Tibial nerve (tissue), 4 donors: ENCODE results near the gene ALPK3. TPM values are rescaled to one million over a fixed set of nuclear protein-coding genes. Genes with fewer than 3 reads are reported as not detected.

ENCODE experiments used
- DNase-seq, 2 donors: peaks; one replicate each; pipeline ENCODE4 v3.0.0-alpha.2; 2019; ENCODE audit warnings: low spot score in 2 of 2
- H3K27ac ChIP-seq, 4 donors: fragments of 200-600 bp; sonication (generic) in 3 of 4; one replicate each; pipeline ENCODE4 v1.5.1; 2017 to 2019; ENCODE audit warnings: mild to moderate bottlenecking in 1 of 4
- H3K27me3 ChIP-seq, 2 donors: fragments of 200-600 bp; sonication (generic) in 1 of 2; one replicate each; pipeline versions ENCODE4 v1.5.1 to v1.6.0; 2017 to 2019
- H3K36me3 ChIP-seq, 3 donors: fragments of 200-600 bp; sonication (generic); one replicate each; pipeline ENCODE4 v1.5.1; 2018 to 2019
- H3K4me1 ChIP-seq, 4 donors: fragments of 200-600 bp; sonication (generic) in 3 of 4; one replicate each; pipeline ENCODE4 v1.5.1; 2017 to 2019
- H3K4me3 ChIP-seq, 4 donors: fragments of 200-600 bp; sonication (generic) in 3 of 4; one replicate each; pipeline ENCODE4 v1.5.1; 2017 to 2019; ENCODE audit warnings: mild to moderate bottlenecking in 1 of 4, moderate library complexity in 1 of 4
- H3K9me3 ChIP-seq, 4 donors: fragments of 200-600 bp; sonication (generic) in 3 of 4; one replicate each; pipeline ENCODE4 v1.5.1; 2017 to 2019
- CTCF ChIP-seq, 5 experiments: fragments of 200-600 bp in 3 of 5; fragments of 450-650 bp in 2 of 5; sonication (generic) in 3 of 5; IDR thresholded peaks; one replicate each; pipeline ENCODE4 v1.5.1; 2016 to 2019; ENCODE audit warnings: antibody characterized with exemption in 5 of 5, mild to moderate bottlenecking in 3 of 5, moderate library complexity in 2 of 5
- EP300 ChIP-seq, 2 donors: sonication (generic); formaldehyde crosslinking; IDR thresholded peaks; one replicate each; pipeline ENCODE4 v1.6.1; 2017; ENCODE audit warnings: antibody characterized with exemption in 2 of 2, mild to moderate bottlenecking in 1 of 2
- POLR2A ChIP-seq, 2 donors: fragments of 450-650 bp; IDR thresholded peaks; one replicate each; pipeline ENCODE4 v1.6.1; 2017; ENCODE audit warnings: antibody characterized with exemption in 2 of 2, mild to moderate bottlenecking in 2 of 2, moderate library complexity in 2 of 2
- WGBS, 2 donors: methylation state at CpG; one replicate each; pipeline ENCODE4 v1.1.5; 2018; 5-methylcytosine and 5-hydroxymethylcytosine counted together
- total RNA-seq, 4 donors: library from RNA; depleted of rRNA; stranded (reverse); fragments of >200 nt; gene quantifications; one replicate each; pipeline ENCODE4 v1.1.0, GENCODE V29; 2016

Gene ALPK3
- total RNA-seq, 4 donors from 2014 or later = 2.4 to 7.1 (median 4.7) TPM

- Histone ChIP-seq H3K9me3 (no peaks in the 10 kb centered on the region), H3K27ac (no peak overlapping the region), H3K4me1 (no peaks in the 10 kb centered on the region), H3K4me3 (no peak overlapping the region), H3K36me3 (no peaks in the 10 kb centered on the region), H3K27me3 (no peaks in the 10 kb centered on the region)
- 85 to 89% methylated on average over 6 of the region's 6 CpGs for WGBS, 2 donors
- DNase-seq = no peak
- TF ChIP-seq POLR2A (IDR thresholded peaks at IDR 0.05) (no peak), CTCF (IDR thresholded peaks at IDR 0.05) (no peak), EP300 (IDR thresholded peaks at IDR 0.05) (no peak)
Measured at GRCh38 chr15:84891339-84891738, 74.2 kb downstream of the ALPK3 start.

DNA sequence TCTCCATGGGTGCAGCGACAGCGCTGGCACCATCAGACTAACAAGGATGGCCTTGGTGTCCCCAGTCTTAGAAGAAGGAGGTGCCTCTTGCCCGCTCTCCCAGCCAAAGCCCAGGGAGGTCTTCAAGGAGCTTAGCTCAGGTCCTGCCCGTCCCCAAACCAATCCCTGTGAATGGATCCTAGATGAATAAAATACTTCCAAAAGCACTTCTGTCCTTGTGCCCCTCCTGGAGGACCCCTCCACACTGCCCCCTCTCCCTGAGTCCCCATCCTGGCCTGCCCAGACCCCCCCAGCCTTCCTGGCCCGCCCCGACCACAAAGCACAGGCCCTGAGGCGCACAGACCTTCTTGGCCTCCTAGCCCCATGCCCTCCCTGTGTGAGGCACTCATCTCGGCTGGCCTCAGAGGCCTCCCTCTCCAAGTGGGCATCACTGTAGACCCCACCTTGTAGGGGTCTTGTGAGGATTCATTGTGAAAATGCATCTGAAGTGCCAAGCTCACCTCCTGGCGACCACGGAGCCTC lies 75.7 kb downstream of the ALPK3 start:
- DNase-seq = no peak

GRCh38 chr15:84893607-84894006 lies 76.5 kb downstream of the ALPK3 start:
- 81 to 87% methylated on average over 10 of the region's 10 CpGs for WGBS, 2 donors
- no peak for DNase-seq
- H3K9me3 ChIP-seq = no peaks in the 10 kb centered on the region
- no peak overlapping the region for H3K27ac ChIP-seq
- H3K4me1 ChIP-seq = no peaks in the 10 kb centered on the region
- H3K4me3 ChIP-seq = no peak overlapping the region
- no peaks in the 10 kb centered on the region for H3K36me3 ChIP-seq
- no peaks in the 10 kb centered on the region for H3K27me3 ChIP-seq
- TF ChIP-seq EP300 (IDR thresholded peaks at IDR 0.05) (no peak), CTCF (IDR thresholded peaks at IDR 0.05) (no peak), POLR2A (IDR thresholded peaks at IDR 0.05) (no peak)

More for the DNA sequence above, 75.7 kb downstream of the ALPK3 start:
- WGBS, 2 donors = 89 to 93% methylated on average over 10 of the region's 10 CpGs
- Histone ChIP-seq H3K4me3 (no peak overlapping the region), H3K36me3 (no peaks in the 10 kb centered on the region), H3K27ac (no peak overlapping the region), H3K4me1 (no peaks in the 10 kb centered on the region), H3K27me3 (no peaks in the 10 kb centered on the region), H3K9me3 (no peaks in the 10 kb centered on the region)
- TF ChIP-seq POLR2A (IDR thresholded peaks at IDR 0.05) (no peak), EP300 (IDR thresholded peaks at IDR 0.05) (no peak), CTCF (IDR thresholded peaks at IDR 0.05) (no peak)

GRCh38 chr15:84894736-84895425 lies 77.7 kb downstream of the ALPK3 start:
- no peak for DNase-seq
- no peak overlapping the region for H3K4me3 ChIP-seq

More at GRCh38 chr15:84894736-84895425, 77.7 kb downstream of the ALPK3 start:
- H3K27ac ChIP-seq = no peak overlapping the region
- no peaks in the 10 kb centered on the region for H3K36me3 ChIP-seq
- TF ChIP-seq EP300 (IDR thresholded peaks at IDR 0.05) (no peak), CTCF (IDR thresholded peaks at IDR 0.05) (no peak), POLR2A (IDR thresholded peaks at IDR 0.05) (no peak)
- no peaks in the 10 kb centered on the region for H3K27me3 ChIP-seq
- WGBS, 2 donors = 84% methylated on average over 12 of the region's 12 CpGs
- H3K9me3 ChIP-seq = no peaks in the 10 kb centered on the region
- no peaks in the 10 kb centered on the region for H3K4me1 ChIP-seq
